Activated naive CD4-positive, alpha-beta T cell treated with anti-CD3 and anti-CD28 coated beads, Interleukin-2, amount 50 U/mL, for 16 hours (primary cell): ENCODE data around the gene TMEM175.
"Not testable (repeated sequence)": the region's sequence is repeated elsewhere in the genome, so short reads cannot be mapped to it uniquely, and the experiment has no call there.

Experiments used
- DNase-seq: peaks from one replicate; pipeline ENCODE4 v3.0.0-alpha.2; 2020

Gene TMEM175

GRCh38 chr4:972651-973424 is 40.6 kb downstream of the TMEM175 start:
- peak; percentile 66 for DNase-seq

GRCh38 chr4:973431-974397 is 41.5 kb downstream of the TMEM175 start, which contains the start of gene DGKQ:
Gene DGKQ (minus strand): TSS chr4:973569. CDS start chr4:973482, 87 bp downstream.
- DNase-seq, result peak; percentile 80

- no peak for DNase-seq
These were observed 42.4 kb downstream of the TMEM175 start for GRCh38 chr4:974668-975067.

DNA sequence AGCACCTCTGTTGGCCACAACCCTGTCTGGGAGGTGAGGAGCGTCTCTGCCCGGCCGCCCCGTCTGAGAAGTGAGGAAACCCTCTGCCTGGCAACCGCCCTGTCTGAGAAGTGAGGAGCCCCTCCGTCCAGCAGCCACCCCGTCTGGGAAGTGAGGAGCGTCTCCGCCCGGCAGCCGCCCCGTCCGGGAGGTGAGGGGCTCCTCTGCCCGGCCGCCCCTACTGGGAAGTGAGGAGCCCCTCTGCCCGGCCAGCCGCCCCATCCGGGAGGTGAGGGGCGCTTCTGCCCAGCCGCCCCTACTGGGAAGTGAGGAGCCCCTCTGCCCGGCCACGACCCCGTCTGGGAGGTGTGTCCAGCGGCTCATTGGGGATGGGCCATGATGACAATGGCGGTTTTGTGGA is 43.8 kb downstream of the TMEM175 start:
- not testable (repeated sequence) for DNase-seq

- no peak for DNase-seq
These were observed 46.9 kb downstream of the TMEM175 start for GRCh38 chr4:978957-979701.

- no peak for DNase-seq
These were observed 50.0 kb downstream of the TMEM175 start for GRCh38 chr4:982291-982690.

DNA sequence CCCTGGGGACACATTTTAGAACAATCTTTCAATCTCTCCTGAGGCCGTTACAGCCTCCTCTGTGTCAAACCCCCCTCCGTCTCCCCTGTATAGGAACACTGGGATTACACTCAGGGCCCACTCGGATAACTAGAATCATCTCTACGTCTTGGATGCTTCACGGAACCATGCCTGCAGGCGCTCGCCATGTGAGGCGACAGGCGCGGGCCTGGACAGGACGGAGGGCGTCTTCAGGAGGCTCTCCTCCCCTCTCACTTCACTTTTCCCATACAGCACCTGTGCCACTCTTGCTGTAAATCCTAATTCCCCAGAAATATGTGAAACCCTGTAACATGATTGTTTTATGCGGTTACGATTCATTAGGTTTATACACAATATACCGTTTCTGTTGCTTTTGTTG is 50.6 kb downstream of the TMEM175 start:
- DNase-seq, result no peak

DNA sequence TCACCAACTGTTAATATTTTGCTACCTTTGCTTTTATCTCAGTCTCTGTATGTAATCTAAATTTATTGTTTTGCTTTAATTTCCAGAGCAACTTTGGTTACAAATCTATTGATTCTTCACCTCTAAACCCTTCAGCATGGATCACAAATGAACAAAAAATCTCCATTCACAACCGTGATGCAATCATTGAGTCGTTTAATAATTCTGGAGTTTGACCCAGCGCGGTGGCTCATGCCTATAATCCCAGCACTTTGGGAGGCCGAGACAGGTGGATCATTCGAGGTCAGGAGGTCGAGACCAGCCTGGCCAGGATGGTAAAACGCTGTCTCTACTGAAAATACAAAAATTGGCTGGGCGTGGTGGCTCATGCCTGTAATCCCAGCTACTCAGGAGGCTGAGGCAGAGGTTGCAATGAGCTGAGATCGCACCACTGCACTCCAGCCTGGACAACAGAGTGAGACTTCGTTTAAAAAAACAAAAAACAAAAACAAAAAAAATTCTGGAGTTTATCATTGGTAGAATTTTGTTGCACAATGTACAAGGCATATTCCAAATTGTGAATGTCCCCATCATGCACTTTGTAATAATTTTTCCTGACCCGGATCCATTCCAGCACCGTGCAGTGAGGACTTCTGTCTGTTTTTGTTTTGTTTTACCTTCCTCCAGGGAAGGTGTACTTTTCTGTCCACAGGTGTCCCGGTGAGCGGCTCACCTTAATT is 52.2 kb downstream of the TMEM175 start:
- DNase-seq, result no peak

DNA sequence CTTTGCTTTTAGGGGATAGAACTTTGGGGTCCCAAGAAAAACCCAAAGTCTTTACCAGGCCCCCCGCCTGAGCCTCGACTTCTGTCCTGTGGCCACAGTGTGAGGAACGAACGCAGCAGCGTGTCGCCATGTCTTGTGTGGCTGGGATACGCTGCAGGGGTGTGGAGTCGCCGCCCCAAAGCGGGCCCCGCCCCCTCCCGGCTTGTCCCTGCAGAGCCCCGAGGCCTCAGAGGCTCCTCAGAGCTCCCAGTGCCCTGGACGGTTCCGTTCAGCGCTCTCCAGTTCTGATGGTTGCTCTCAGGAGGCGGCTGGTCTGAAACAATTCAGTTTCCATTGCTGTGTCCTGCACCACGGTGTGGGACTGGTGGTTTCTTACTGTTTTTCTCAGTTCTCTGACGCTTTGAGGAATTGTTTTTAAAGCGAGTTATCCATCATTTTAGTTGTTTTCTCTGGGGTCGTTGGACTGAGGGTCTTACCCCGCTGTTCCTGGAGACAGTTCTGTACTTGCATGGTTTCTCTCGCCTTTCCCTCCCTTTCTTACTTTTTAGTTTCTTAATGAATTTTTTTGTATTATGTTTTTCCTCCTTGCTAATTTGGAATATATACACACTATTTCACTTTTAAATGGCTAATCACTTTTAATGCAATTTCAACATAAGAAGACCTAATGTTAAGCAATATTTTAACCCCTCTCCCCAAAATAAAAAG is 53.0 kb downstream of the TMEM175 start:
- DNase-seq, result peak; percentile 82

- DNase-seq, result no peak
These were observed 54.2 kb downstream of the TMEM175 start for GRCh38 chr4:986428-986878.

DNA sequence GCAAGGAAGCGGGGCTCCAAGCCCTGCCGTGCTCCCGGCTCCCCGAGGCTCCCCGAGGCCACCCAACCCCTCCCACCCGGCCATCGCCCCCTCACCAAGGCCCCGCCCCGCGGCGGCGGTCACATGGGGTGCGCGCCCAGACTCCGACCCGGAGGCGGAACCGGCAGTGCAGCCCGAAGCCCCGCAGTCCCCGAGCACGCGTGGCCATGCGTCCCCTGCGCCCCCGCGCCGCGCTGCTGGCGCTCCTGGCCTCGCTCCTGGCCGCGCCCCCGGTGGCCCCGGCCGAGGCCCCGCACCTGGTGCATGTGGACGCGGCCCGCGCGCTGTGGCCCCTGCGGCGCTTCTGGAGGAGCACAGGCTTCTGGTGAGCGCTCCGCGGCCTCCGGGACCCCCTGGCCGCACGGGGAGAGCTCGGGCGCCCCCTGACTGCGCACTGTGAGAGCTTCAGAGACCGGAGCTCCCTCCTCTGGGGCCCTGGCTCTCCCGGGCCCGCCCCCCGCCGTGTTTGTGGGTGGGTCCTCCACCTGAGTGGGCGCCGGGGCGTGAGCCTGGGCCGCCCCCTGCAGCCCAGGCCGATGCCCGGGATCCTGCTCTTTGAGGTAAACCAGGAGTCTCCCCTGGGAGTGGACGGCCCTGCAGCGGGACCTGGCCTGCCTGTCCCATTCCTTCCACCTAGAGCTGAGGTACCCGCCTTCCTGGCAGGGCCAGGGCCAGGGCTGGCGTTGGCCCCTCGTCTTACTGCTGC is 54.8 kb downstream of the TMEM175 start, which contains the start of gene IDUA:
Gene IDUA (plus strand): TSS at position 166 of the 745 bp plus-strand sequence. CDS start 41 bp downstream, at position 207.
- peak; percentile 88 for DNase-seq

GRCh38 chr4:987624-988513 is 55.6 kb downstream of the TMEM175 start:
- DNase-seq, result no peak

DNA sequence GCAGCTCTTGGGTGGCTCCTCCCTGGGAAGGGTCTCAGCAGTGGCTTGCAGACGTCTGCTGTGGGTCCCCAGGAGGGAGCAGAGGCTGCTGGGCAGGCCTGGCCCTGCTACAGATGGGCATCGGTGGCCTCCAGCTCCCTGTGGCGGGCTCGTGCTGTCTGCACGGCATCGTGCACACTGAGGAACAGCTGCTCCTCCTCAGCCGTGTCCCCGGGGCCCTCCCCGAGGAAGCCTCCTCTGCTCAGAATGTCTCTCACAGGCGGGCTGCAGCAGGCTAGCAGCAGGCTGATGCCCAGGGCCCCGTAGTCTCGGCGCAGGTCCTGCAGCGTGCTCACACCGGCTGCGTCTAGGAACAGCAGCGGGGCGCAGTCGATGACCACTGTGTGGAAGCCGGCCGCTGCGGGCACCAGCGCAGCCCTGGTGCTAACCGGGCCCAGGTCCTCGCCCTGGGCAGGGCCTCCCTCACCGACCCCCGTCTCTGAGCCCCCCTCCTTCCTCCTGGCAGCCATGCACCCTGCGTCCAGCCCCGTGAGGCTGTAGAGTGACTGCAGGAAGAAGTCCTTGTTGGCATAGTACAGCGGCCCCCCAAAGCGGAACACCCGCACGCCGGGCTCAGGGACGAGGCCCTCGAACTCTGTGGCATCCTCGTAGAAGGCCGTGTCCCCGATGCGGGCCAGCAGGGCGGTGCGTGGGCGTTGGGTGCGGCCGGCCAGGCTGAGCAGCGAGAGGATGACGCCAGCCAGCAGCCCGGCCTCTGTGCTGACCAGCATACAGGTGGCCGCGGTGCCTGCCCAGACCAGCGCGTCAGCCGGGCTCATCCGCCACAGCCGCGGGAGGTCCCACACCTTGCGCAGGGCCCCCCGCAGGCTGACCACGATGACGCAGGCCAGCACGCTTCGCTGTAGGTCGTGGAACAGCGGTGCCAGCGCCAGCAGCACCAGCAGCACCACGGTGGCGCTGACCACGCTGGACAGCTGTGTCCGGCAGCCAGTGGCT is 56.8 kb downstream of the TMEM175 start:
- DNase-seq, result no peak

DNA sequence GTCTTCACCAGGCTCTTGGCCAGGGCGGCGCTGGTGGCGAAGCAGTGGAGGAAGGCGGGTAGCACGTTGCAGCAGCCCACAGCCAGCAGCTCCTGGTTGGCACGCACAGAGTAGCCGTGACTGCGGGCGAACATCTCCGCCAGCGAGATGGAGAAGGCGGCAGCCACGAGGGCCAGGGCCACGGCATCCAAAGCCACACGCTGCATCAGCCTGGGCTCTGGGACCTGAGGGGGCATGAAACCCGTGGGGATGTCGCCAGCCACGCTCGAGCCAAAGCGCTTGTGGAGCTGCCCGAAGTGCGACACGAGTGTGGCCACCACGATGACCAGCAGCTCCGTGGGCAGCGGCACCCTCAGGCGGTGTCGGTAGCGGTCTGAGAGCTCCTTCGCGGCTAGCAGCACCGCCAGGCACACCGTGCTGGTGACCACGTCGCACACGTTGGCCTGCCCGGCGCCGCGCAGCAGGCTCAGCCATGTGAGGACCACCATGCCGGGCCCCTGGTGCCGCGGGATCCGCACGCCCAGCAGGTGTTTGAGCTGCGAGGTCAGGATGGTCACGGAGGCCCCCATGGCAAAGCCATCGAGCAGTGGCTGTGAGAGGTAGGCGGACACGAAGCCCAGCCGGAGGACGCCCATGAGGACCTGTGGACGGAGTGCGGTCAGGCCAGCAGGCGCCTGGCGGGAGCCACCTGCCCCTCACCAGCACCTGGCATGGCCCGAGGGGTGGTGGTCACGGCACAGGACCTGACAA is 57.6 kb downstream of the TMEM175 start:
- no peak for DNase-seq

- DNase-seq, result no peak
These were observed 58.6 kb downstream of the TMEM175 start for GRCh38 chr4:990746-991367.

DNA sequence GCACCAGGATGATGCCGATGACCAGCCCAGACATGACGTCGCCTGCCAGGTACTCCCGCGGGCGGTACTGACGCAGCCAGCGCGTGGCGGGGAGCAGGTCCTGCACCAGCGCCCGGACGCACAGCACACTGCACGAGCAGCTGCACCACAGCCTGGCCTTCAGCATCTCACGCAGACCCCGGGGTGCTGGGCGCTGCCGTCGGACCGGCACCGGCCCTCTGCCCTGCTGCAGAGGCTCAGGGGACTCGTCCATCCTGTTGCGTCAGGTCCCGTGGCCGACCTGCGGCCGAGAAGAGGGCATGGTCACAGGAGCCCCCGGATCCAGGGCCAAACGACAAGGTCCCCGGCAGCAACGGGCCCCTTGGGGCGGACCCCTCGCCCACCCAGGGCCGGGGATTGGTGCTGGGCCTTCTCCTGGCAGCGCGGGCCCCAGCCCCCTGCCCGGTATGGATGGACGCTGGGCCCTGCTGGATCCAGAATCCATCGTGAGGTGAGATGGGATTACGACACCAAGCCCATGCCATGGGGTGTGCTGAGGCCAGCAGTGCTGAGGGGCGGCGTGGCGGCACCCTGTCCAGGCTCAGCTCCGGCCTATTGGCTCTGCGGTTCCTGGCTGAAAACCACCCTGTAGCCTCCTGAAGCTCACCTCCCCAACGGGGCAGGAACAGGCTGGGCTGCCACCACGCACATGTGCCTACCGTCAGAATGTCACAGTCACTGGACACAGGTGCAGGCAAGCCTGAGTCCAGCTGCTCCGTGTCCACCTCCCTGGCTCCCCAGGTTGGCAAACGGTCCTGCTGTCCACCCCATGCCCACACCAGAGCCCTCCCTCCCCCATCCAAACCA is 59.4 kb downstream of the TMEM175 start:
- DNase-seq, result no peak
